OCI-LY1 (cell line): Measurements from ENCODE around the gene PNMA3.

Source experiments
- EZH2 ChIP-seq: fragments of 200-600 bp; sonication (generic), shearing (Covaris generic); IDR thresholded peaks from 2 replicates; pipeline ENCODE4 v1.8.0; 2017; ENCODE audit warnings: borderline replicate concordance, mixed run types, mild to moderate bottlenecking, antibody characterized with exemption, low read length, moderate library complexity, mixed read lengths
- TF ChIP-seq, protein P1 (sequence below): fragments of 200-600 bp; sonication (generic), shearing (Covaris generic); IDR thresholded peaks from 2 replicates; pipeline ENCODE4 v1.5.1; 2017; ENCODE audit warnings: mild to moderate bottlenecking, antibody characterized with exemption, low read length, moderate library complexity, mixed read lengths

DNA sequence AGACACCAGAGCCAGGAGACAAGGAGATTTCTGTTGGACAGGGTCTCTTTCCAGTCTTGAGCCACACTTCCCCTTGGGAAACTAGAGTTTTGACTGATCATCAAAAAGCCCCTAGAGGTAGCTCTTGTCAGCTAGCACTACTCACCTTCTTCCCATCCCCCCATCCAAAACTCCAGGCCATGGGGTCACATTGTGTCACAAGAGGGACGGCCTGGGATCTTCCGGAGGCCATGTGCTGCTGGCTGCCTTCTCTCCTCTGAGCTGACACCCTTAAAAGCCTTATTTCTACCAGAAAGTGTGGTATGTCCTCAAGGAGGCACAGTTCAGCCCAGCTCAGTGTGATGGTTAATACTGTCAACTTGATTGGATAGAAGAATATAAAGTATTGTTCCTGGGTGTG lies 7.8 kb downstream of the PNMA3 start:
- TF ChIP-seq, protein P1, sequence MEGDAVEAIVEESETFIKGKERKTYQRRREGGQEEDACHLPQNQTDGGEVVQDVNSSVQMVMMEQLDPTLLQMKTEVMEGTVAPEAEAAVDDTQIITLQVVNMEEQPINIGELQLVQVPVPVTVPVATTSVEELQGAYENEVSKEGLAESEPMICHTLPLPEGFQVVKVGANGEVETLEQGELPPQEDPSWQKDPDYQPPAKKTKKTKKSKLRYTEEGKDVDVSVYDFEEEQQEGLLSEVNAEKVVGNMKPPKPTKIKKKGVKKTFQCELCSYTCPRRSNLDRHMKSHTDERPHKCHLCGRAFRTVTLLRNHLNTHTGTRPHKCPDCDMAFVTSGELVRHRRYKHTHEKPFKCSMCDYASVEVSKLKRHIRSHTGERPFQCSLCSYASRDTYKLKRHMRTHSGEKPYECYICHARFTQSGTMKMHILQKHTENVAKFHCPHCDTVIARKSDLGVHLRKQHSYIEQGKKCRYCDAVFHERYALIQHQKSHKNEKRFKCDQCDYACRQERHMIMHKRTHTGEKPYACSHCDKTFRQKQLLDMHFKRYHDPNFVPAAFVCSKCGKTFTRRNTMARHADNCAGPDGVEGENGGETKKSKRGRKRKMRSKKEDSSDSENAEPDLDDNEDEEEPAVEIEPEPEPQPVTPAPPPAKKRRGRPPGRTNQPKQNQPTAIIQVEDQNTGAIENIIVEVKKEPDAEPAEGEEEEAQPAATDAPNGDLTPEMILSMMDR: no peak
- no peak for TF ChIP-seq EZH2
